Inferior parietal cortex (tissue), 1 donor: Measurements from ENCODE around the gene MPPED1.

ENCODE experiments used
- DNase-seq: peaks from one replicate; pipeline ENCODE4 v3.0.0-alpha.2; 2016; ENCODE audit errors: extremely low spot score

MPPED1 gene

GRCh38 chr22:43411040-43411868 lies 560 bp upstream of the MPPED1 start:
- no peak for DNase-seq

GRCh38 chr22:43412808-43413795 lies 1.3 kb downstream of the MPPED1 start:
- DNase-seq, result no peak

DNA sequence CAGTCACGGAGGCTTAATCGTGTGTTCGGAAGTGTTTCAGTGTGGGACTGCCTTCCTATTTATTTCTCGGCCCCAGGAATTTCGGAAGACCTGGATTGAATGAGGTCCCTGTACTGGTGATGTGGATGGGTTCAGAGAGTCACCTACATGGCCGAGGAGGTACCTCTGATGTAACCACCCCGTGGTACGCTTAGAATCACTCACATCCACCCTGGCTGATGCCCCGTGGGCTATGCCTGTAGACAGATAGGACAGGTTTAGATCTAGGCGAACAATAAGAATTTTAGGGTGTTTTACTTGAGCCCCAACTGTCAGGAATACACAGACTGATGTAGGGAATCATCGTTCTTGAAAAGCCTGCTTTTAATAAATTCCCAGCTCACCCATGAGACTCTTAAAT lies 2.0 kb downstream of the MPPED1 start:
- DNase-seq, result no peak

DNA sequence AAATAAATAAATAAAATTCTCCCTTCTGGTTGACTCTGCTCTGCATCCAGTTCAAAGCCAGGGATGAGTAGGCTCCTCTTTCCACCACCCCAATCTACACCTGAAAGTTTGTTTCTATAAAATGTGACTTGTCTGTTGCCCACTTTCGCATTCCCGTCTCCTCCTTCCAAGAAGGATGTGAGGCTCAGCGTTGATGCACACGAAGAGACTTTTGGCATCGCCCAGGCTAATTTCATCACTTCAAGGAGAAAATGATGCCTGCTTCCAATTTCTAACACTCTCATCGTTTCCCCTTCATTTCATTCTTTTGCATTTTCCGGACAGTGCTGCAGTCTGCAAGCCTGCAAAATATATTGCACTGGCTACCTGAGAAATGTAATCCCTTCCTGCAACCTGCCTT lies 3.9 kb downstream of the MPPED1 start:
- no peak for DNase-seq

DNA sequence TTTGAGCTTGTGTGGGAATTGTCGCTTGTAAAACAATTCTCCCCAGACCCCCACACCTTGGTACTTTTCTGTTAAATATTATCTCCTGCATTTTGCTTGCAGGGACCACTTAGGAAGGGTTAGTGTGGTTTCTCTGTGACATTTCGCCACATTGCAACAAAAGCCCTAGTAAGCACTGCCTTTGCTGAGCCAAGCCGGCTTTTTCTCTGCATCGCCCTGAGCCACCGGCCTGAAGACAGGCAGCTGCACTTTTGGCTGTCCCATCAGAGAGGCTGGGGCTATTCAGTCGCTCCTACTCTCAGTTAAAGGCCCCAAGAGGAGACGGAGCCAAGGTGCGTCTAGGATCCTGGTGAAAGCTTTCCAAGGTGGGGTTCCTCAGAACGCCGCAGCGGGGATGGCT lies 5.7 kb downstream of the MPPED1 start:
- DNase-seq, result no peak

DNA sequence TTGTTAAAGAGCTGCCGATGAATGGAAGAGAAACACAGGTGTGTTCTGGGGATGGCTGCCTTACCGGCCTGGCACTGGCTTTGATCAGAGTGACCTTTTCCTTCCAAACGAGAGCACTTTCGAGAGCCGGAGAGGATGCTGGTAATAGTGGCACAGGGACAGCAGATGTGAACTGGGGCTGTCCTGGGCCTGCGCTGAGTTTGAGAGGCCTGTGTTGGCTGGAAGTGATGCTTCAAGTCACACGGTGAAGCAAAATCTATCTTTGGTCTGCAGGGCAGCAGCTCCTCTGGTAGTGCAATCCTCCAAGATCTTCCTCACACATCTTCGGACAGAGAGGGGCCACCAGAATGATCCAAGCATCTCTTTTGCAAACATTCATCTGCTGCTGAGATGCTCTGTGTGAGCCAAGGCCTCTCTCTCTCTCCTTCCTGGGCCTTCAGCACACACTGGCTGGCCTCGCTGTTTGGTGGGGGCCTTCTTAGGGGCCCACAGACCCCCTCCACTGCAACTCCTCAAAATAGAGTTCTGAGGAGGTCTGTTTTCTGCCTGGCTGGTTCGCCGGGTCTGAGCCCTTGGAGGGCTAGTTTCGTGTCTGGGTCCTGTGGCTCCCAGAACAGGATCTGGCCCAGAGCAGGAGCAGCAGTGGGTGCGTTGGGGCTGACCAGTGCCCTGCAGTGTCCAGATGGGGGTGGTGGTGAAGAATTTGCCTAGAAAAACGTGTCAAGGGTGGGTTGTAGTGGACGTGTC lies 6.4 kb downstream of the MPPED1 start:
- no peak for DNase-seq

DNA sequence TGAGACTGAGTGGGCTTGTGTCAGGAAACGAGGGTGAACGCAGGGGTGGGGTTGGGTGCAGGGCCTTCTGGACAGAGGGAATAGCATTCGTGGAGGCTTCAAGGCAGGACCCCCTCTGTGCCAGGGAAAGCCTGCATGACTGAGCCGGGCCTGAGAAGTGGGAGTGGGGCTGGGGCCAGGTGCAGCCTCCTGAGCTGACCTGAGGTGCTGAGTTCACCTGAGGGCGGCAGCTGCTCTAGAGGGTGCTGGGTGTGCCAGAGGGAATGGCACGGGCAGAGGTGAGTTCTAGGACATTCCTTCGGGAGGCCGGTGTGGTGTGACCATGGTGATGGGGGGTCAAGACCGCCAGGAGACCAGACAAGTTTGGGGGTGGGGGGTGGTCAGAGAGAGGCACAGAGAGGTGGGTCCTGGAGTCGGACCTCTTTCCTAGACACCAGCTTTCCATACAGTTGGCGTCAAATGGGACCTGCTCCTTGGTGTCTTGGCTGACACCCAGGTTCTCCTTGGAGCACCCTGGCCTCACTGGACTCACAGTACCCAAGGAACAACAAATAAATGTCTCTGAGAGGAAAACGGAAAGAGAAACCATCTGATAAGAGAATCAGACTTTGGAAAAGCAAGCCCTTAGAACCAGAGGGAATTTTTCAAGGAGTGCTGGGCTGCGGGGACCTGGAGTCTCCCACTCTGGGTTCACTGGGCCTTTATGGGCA lies 7.7 kb downstream of the MPPED1 start:
- no peak for DNase-seq

- no peak for DNase-seq
These were observed 9.3 kb downstream of the MPPED1 start for GRCh38 chr22:43421046-43421665.

DNA sequence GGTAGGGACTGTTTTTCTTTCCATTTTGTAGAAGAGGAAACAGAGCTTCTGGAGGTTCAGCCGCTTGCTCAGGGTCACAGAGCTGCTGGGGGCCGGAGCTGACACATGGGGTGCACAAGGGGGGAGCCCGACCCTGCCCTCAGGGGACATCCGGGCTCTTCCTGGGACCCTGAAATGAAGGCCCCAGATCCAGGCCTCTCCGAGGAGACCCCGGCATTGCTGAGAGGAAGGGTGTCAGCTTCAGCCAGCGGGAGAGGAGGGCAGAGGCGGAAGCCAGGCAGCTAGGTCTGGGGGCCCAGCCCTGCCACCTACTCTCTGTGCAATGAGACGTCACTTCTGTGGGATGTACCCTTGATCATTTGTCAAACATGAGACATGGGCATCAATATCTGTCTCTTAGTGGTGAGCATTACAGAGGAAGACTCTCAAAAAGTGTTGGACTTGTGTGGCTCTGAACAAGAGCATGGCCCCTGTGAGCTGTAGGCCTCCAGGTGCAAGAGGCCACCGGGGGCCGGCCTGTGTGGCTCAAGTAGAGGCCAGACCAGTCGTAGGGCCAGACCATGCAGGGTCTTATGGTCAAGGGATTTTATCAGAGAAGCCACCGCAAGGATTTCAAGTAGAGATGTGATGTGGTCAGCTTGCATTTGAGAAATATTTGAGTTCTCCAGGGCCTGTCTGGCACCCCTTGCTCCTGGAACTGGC lies 10.3 kb downstream of the MPPED1 start:
- DNase-seq, result no peak

GRCh38 chr22:43423046-43423445 lies 11.2 kb downstream of the MPPED1 start:
- no peak for DNase-seq

- no peak for DNase-seq
These were observed 12.4 kb downstream of the MPPED1 start for GRCh38 chr22:43424201-43424600.

DNA sequence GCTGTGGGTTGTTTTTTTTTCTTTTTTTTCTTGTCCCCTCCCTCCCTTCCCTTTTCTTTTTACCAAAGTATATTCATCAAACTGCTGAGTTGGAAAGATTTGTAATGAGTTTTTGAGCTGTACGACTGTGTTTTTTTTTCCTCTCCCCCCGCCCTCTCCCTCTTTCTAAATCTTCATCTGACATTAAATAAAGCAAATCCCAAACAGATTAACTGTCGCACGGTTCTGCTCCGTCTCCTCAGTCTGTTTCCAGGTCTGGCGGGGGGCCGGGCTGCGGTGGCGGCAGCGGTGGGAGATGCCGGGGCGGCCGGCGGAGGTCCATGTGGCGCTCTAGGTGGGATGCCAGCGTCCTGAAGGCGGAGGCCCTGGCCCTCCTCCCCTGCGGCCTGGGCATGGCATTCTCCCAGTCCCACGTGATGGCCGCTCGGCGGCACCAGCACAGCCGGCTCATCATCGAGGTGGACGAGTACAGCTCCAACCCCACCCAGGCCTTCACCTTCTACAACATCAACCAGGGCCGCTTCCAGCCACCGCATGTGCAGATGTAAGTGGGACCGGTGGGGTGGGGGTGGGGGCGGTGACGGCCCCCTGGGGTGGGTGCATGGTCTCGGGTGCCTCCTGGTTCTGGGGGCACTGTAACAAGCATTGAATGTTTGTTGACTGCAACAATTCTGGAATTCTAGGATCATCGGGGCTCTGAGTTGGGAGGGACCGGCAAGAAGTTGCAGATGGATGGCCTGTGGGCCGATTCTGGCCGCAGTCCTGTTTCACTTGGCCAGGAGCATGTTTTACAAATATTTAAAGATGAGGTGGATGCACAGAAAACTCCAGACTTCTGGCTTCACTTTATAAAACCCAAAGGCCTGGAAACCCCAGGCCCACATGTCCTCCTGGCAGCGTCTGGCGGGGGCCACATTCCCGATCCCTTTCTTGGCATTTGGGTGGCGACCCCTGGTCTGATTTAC lies 13.1 kb downstream of the MPPED1 start:
- DNase-seq, result no peak

GRCh38 chr22:43425976-43426785 lies 14.4 kb downstream of the MPPED1 start:
- no peak for DNase-seq

- DNase-seq, result no peak
These were observed 15.0 kb downstream of the MPPED1 start for GRCh38 chr22:43426816-43427215.

GRCh38 chr22:43427296-43428004 lies 15.6 kb downstream of the MPPED1 start:
- no peak for DNase-seq

- no peak for DNase-seq
These were observed 16.2 kb downstream of the MPPED1 start for GRCh38 chr22:43428005-43428485.

- no peak for DNase-seq
These were observed 16.7 kb downstream of the MPPED1 start for GRCh38 chr22:43428521-43428920.
